ENCODE results near the gene BNIP3. TPM values are rescaled to one million over a fixed set of nuclear protein-coding genes. Genes with fewer than 3 reads are reported as not detected.

The BNIP3 gene
- total RNA-seq, 1 experiment from 2014 or later: 53.5 TPM

DNA sequence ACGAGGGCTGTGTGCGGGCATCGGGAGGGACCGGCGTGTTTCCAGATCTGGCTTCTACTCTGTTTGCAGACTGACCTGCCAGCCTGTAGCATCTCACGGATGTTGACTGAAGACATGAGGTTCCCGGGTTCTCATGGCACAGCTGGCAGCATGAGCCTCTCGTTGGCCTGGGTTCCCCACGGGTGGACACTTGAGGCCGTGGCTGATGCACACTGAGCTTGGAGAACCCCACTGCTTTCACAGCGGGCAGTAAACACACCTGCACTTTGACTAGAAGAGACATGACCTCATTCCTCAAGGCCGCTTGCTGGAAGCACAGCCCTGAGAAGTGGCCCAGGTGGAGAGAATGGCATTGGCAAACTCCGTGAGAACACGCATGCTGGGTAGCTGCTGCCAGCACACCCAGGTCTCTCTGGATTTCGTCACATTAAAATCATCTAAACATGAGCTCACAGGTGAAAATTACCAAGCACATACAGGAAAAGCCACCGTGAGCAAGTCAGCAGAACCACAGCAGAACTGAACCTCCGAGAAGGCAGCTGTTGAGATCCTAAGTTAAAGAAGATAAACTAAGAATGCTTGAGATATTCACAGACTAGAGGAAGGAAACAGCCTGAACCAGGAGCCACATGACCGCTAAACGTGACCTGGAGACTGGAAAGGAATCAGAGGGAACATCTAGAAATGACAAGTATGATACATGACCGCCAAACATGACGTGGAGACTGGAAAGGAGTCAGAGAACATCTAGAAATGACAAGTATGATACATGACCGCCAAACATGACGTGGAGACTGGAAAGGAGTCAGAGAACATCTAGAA lies 32.5 kb downstream of the BNIP3 start:
- DNase-seq (ENCODE audit: low read depth): no peak

DNA sequence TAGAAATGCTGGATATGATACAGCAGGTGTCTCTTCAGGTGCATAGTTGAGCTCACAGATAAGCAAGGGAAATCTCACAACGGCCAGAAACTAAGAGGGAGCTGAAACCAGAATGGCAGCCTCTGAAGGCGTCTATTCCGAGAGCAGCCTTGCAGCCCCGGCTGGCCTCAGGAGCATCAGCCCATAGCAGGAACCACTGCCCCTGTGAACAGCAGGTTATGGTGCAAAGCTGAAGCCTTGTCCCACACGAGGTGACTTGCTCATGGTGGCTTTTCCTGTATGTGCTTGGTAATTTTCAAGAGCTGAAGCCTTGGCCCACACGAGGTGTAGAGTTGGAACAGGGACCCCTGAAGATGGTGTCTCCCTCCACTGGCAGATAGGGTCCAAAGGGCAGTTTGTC lies 33.2 kb downstream of the BNIP3 start:
- DNase-seq (ENCODE audit: low read depth): no peak

DNA sequence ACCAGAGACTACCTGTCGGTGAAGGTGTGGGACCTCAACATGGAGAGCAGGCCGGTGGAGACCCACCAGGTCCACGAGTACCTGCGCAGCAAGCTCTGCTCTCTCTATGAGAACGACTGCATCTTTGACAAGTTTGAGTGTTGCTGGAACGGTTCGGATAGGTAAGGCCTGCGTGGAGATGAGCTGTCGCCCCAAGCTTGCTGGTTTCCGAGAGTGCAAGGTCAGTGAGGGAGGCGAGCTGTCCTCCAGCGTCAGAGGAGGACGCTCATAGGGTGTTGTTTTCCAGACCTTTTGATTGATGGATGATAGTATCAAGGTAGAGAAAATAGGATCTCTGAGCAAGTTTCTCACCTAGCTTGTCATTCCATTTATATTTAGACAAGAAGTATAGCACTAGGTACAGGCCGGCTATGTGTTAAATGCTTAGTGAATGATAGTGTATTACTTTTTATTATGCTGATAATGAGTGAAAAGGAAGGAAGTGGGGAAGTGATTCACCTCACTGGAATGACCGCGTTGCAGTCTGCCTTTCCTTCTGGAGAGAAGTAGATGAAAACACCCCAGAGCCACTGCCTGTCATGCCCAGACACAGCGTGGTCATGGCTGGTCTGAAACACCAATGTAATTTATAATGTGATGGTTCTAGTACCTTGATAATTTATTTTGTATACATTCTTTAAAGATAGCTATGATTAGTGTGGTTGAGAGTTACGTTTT lies 33.9 kb downstream of the BNIP3 start:
- peak; percentile 74 for DNase-seq (ENCODE audit: low read depth)

DNA sequence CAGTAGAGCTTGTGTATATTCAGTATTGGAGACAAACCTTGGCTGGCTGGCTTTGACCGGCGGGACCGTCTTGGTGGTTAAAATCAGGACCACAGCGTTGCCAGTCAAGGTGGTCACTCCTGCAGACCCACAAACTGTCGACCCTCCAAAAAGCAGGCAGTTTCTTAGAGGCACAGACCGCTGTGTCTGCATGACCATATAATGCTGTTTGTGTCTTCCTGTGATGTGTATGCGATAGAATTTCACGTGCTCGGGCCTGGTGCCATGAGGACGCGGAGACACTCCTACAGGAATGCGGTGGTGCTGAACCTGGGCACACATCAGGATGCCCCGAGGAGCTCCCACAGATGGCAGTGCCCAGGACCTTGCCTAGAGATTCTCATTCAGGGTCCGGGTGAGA lies 34.8 kb downstream of the BNIP3 start:
- DNase-seq (ENCODE audit: low read depth): no peak

DNA sequence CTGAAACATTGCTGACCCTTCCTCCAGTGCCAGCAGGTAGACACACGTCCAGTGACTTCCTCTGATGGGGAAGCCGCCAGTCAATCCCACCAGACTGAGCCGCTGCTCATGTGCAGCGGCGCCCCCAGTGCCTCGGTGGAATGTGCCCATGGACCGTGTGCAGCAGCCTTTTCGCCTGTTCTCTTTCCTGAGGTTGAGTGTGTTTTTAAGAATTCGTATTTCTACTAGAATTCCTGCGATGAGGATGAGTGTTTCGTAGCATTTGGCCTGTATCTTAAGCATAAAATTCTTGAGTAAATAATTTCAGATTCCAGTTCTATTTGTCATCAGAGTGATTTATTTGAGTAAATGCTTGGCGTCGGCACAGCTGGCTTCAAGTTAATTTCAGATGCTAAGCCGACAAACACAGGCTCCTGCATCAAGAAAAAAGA lies 35.4 kb downstream of the BNIP3 start:
- DNase-seq (ENCODE audit: low read depth): no peak

DNA sequence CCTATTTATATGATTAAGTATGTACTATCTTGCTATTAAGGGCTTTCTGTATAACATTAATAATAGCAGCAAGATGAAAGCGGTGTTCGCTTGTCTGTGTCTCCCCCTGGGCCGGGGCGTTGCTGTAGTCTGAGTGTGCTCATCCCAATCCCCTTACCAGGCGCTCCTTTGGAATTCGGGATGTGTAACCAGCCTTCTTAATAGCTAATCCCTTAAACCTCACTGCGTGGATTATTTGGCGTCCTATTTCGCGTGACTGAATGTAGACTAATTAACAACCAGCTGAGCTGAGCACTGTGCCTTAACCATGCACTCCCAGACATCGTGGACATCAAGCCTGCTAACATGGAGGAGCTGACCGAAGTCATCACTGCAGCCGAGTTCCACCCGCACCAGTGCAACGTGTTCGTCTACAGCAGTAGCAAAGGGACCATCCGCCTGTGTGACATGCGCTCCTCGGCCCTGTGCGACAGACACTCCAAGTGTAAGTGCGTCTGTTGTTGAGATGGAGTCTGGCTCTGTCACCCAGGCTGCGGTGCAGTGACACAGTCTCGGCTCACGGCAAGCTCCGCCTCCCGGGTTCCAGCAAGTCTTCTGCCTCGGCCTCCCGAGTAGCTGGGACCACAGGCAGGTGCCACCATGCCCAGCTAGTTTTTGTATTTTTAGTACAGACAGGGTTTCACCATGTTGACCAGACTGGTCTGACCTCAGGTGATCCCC lies 36.6 kb downstream of the BNIP3 start:
- no peak for DNase-seq (ENCODE audit: low read depth)

DNA sequence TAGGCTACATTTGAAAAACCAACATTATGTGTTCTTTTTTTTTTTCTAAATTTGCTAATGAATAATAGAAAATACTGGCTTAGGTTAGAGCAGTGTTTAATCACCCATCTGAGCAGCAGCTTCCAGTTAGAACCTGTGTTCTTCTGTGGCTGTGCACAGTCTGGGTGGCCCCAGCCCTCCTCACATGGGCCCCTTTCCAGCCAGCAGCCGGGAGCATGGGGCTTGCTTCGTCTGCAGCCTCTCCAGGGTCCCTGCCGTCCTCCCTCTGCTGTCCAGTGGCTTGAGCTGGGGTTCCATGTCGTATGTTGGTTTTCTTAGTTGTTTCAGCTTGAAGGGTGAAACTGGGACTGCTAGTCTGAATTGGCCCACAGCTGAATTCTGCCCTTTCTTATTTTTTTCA lies 37.3 kb downstream of the BNIP3 start:
- no peak for DNase-seq (ENCODE audit: low read depth)

DNA sequence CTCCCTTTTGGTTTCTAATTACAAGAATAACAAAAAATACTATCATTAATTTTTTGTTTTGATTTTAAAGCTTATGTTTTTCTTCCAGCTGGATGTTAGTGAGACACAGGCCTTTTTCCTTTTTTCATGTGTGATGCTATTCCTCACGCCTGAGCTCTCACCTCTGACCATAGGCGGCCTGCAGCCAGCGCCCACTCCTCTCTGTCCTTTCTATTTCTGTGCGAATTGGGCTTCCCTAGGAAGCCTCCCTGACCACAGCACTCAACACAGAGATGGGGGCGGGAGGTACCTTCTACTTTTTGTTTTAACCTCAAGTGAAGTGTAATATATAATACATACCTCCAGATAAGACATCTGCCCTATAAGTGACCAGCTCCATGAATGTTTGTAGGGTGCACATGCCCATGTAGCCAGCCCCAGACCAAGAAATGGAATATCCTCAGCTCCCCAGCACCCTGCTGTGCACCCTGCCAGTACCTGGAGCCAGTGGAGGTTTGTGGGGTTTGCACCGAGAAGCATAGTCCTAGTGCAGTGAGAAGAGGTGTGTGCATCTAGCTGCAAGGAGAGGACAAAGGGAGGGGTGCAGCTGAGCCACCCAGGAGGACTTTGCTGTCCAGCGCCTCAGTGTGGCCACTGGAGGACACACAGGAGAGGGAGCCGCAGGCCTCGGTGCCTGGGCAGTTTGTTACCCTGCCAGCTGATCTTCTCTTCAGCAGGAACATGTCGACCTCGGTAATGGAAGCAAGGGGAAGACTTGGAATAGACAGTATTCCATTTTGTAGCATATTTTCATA lies 38.5 kb downstream of the BNIP3 start:
- DNase-seq (ENCODE audit: low read depth): peak; percentile 11

DNA sequence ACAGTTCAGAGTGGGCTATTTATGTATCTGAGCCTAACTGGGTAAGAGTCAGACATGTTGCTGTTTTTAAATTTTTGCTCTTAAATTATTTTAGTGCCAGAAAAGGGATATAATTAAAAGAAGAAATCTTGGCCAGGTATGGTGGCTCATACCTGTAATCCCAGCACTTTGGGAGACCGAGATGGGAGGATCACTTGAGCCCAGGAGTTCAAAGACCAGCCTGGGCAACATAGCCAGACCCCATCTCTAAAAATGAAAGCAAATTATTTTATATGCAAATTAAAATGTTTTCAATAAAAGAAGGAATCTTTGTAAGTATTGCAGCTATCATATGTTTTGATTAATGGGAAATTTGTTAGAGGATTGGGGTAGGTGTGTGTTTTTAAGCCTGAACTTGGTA lies 39.3 kb downstream of the BNIP3 start:
- no peak for DNase-seq (ENCODE audit: low read depth)

DNA sequence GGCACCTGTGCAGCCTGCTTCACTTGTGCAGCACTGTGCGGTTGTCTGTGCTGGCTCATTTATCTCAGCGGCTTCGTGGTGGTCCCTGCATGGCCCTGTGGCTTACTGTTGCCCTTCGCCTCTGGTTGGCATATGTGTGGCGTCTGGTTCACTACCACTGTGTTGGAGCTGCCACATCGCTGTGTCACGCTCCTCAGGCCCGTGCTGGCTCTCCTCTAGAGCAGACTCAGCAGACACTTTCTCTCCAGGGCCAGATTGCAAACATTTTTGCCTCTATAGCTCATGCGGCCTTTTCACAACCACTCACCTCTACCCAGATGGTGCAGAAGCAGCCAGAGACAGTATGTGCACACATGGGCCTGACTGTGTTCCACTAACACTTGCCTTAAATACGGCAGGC lies 43.0 kb downstream of the BNIP3 start:
- no peak for DNase-seq (ENCODE audit: low read depth)

DNA sequence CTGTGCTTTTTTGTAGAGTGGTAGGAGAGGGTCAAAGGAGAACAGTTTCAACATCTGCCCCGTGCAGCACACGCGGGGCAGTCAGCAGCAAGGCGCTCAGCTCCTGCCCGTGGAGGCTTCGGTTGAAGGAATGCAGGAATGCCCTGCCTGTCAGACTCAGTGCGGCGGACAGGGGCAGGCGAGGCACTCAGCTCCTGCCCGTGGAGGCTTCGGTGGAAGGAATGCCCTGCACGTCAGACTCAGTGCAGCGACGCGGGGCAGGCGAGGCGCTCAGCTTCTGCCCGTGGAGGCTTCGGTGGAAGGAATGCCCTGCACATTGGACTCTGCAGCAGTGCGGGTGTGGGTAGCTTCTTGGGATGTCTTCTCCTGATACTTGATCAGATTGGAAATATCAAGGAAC lies 43.9 kb downstream of the BNIP3 start:
- no peak for DNase-seq (ENCODE audit: low read depth)

DNA sequence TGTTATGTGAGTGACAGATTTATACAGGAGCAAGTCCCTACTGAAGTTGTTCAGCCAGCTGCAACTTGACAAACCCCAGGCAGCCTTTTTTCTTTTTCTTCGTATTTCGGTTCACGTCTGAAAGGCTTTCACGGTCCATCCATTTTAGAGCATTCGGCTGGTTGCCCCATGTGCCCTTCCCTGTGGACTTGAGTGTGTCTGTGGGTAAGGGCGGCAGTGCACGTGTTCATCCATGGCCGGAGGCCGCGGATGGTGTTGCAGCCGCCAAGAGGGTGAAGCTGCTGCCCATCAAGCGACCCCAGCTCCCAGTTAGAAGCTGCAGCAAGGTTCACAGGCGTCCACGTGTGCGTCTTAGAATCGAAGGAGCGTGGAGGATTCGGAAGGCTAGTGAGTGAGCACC lies 45.0 kb downstream of the BNIP3 start:
- DNase-seq (ENCODE audit: low read depth): no peak

DNA sequence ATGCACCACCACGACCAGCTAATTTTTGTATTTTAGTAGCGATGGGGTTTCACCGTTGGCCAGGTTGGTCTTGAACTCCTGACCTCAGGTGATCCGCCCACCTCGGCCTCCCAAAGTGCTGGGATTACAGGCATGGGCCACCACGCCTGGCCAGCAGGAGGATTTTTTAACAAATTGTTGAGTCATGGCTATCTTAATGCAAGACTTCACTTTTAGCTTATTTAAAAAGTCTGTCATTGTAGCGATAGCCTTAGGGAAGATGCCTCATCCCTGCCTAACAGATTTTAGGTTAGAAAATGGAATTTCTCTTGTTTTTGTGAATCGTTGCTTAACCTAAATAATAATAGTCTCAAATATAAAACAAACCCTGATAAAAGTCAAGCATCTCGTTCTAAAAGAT lies 45.4 kb downstream of the BNIP3 start:
- no peak for DNase-seq (ENCODE audit: low read depth)

DNA sequence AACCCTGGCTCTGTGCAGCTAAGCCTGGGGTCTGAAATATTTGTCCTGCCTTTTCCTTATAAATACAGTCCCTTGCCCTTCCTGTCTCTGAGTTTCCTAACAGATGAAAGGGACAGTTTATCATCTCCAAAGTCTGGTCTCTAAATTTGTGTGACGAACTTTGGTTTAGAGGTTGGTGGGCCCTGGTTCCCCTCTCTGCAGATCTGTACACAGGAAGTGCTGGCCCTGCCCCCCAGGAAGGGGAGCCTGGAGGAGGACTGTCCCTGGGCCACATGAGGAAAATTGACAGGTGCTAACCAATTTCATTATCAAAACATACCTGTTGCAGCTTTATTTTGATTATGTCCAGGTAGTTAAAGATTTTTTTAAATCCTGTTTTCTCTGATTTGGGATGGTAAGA lies 46.5 kb downstream of the BNIP3 start:
- no peak for DNase-seq (ENCODE audit: low read depth)

DNA sequence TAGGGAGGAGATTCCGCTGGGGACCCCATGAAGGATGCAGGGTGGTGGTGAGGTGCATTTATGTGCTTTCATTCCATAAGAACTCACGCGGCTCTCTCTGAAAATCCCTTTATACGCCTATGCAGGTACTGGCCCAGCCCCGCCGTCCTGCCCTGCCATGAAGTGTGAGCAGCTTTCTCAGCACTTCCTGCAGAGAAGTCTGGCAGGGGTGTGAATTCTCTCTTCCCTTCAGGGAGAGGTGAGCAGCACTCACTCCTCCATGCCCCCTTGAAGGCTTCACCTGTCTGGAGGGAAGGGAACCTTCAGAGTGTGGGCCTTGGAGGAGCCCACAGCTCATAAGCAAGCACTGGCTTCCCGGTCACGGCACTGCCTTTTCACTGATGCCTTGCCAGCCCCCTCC lies 47.0 kb downstream of the BNIP3 start:
- no peak for DNase-seq (ENCODE audit: low read depth)

DNA sequence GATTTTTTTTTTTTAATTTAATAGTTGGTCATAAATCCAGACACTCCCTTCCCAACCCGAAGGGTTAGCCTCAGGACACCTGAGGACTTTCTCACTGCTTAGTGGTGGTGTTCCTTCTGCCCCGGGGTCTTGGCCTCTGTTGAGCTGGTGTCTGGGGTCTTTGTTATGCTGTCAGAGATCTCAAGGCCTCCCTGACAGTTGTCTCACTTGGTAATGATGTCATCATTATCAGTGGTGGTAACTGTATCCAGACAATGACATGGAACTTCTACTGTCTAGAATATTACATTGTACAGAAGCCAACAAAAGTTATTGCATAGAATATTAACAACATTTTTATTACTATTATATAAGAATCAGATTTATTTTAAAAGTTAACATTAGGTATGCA lies 48.0 kb downstream of the BNIP3 start:
- no peak for DNase-seq (ENCODE audit: low read depth)

DNA sequence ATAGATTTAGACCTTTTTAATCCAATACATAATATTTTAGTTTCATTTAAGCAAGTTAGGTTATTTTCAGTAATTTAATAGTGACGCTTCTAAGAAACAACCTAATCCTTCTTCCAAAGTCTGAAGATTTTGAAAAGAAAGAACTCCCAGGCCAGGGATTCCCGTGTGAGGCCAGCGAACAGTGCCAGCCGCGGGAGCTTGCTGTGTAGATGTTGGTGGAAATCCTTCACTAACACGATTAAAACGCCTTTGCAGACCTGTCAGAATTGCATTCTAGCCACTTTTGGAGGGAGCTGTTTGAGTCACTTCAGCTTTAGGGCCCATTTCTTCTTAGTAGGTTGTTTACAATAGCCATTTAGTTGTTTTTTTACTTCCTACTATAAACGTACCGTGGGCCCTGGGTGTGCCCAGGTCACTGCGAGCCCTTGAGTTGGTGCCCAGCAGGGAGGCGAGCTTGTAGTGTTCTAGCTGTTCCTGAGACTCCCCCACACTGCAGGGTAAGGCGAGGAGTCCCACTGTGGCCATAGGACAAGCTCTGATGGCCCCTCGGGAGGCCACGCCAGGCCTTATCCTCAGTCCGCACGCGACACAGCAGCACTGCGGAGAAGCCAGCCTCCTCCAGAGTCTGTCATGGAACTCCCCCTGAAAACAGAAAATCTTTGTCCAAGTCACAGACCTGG lies 48.6 kb downstream of the BNIP3 start:
- no peak for DNase-seq (ENCODE audit: low read depth)

DNA sequence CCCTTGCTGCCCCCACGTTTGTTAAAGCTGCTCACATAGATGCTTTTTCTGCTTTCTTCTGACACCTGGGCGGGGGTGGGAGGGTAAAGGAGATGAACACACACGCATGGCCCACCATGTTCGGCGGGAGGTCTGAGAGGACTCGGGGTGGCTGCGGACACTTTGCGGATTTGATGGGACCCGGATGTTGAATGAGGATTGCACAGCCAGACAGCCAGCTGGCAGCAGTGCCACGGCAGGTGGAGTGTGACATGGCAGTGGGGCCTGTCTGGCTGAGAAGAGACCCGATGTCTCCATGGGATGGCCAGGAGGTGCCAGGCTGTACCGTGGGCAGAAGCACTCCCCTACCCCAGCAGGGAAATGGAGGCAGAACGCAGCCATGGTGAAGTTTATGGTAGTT lies 49.7 kb downstream of the BNIP3 start:
- no peak for DNase-seq (ENCODE audit: low read depth)

DNA sequence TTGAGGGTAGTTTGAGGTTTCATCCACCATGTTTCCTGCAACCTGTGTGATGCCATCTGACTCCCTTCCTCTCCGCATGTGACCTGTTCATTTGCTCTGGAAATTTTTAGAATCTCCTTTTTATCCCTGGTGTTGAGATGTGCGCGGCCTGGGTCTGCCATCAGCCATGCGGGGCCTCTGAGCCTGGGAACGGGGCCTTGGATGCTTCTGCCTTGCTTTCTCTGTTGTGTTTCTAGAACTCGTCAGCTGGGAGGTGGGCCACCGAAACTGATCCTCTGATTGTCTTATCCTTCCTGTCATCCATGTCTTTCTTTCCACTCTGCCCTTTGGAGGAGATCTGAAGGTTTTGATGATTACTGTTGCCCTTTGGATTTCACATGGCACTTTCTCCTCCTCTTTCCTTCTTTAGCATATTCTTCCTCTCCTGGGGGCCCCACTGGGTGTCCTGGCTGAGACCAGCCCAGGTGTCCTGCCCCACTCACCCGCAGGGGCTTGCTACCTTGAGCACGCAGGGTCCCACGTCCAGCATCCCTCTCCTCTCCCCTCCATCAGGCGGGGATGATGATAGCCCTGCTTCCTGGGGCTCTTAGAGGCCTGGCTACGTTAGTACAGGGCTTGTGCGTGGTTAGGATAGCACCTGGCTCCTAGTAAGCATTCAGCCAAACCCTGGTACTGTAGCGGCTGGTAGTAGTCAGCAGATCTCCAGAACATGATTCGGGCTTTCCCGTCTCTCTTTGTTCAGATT lies 51.0 kb downstream of the BNIP3 start:
- DNase-seq (ENCODE audit: low read depth): no peak

DNA sequence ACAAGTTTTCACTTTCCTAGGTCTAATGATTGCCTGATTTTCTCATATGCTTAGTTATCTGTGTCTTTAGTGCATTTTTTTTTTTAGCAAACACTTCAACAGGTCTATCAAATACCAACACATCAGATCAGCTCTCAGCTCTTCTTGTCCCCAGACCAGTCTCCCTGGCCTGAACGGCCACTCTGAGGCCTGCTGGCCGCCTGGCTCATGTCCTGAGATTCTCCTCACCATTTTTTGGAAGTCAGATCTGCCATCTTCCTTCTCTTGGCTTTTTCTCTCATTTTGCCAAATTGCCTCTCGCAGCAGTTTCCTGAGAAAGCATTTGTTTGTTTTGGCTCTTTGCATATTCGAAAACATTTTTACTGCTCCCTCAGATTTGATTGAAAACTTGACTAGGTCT lies 51.6 kb downstream of the BNIP3 start:
- DNase-seq (ENCODE audit: low read depth): no peak
